Measurements from ENCODE around the gene ASIC4. TPM values are rescaled to one million over a fixed set of nuclear protein-coding genes. Genes with fewer than 3 reads are reported as not detected.

The ASIC4 gene
- polyA plus RNA-seq, 1 experiment: 0.09 TPM

- CTCF ChIA-PET: interaction anchor here (0.6 to 42.0 kb wide), 14 partner anchors 6 to 129 kb away, joined by 3 to 872 read pairs (median 5); partner anchors contain the start of genes ASIC4, CHPF, GMPPA and TMEM198
- peak; percentile 45 for DNase-seq (ENCODE audit: low read depth)
- no peak for TF ChIP-seq CTCF (IDR thresholded peaks at IDR 0.05; ENCODE audit: insufficient read depth, low read depth, low read length)
Measured at GRCh38 chr2:219522111-219523030, 8.1 kb downstream of the ASIC4 start.

GRCh38 chr2:219523031-219523671 lies 8.9 kb downstream of the ASIC4 start:
- CTCF ChIA-PET: interaction anchor here (0.7 to 42.0 kb wide), 5 partner anchors 5 to 120 kb away, joined by 3 to 872 read pairs (median 291); partner anchors contain the start of genes ASIC4, CHPF, GMPPA and TMEM198
- POLR2A ChIA-PET: no interaction called here
- H3K27me3 ChIP-seq (ENCODE audit: control insufficient read depth, insufficient read depth, low read length): peaks cover 2% of the 10 kb centered on the region
- TF ChIP-seq CTCF (IDR thresholded peaks at IDR 0.05; ENCODE audit: insufficient read depth, low read depth, low read length): no peak
- DNase-seq (ENCODE audit: low read depth): no peak
- H3K36me3 ChIP-seq (ENCODE audit: control insufficient read depth, insufficient read depth, low read length): no peaks in the 10 kb centered on the region
- no peak overlapping the region for H3K4me3 ChIP-seq (ENCODE audit: low read depth, low read length)

More at GRCh38 chr2:219522111-219523030, 8.1 kb downstream of the ASIC4 start:
- Histone ChIP-seq H3K27me3 (ENCODE audit: control insufficient read depth, insufficient read depth, low read length) (peaks cover 2% of the 10 kb centered on the region), H3K4me3 (ENCODE audit: low read depth, low read length) (peak overlapping the region; percentile 12; the same call in 1 of the 2 replicates), H3K36me3 (ENCODE audit: control insufficient read depth, insufficient read depth, low read length) (no peaks in the 10 kb centered on the region)
- POLR2A ChIA-PET: interaction anchor here (0.6 kb wide), 1 partner anchor 21 kb away, joined by 4 read pairs; the partner anchor contains the start of gene CHPF

- DNase-seq (ENCODE audit: low read depth): no peak
- Histone ChIP-seq H3K4me3 (ENCODE audit: low read depth, low read length) (no peak overlapping the region), H3K36me3 (ENCODE audit: control insufficient read depth, insufficient read depth, low read length) (no peaks in the 10 kb centered on the region), H3K27me3 (ENCODE audit: control insufficient read depth, insufficient read depth, low read length) (peaks cover 12% of the 10 kb centered on the region)
- ChIA-PET CTCF (interaction anchor here (1.9 to 42.0 kb wide), 4 partner anchors 4 to 121 kb away, joined by 6 to 872 read pairs (median 582); partner anchors contain the start of genes ASIC4, CHPF, GMPPA and TMEM198), POLR2A (no interaction called here)
- TF ChIP-seq CTCF (IDR thresholded peaks at IDR 0.05; ENCODE audit: insufficient read depth, low read depth, low read length): no peak
Measured at GRCh38 chr2:219524817-219525216, 10.5 kb downstream of the ASIC4 start.

GRCh38 chr2:219525533-219526232 lies 11.4 kb downstream of the ASIC4 start:
- no peaks in the 10 kb centered on the region for H3K36me3 ChIP-seq (ENCODE audit: control insufficient read depth, insufficient read depth, low read length)
- POLR2A ChIA-PET: interaction anchor here (0.6 kb wide), 1 partner anchor 107 kb away, joined by 3 read pairs; the partner anchor contains the start of gene DES
- DNase-seq (ENCODE audit: low read depth): no peak
- peaks cover 12% of the 10 kb centered on the region for H3K27me3 ChIP-seq (ENCODE audit: control insufficient read depth, insufficient read depth, low read length)
- CTCF ChIA-PET: interaction anchor here (1.9 to 42.0 kb wide), 4 partner anchors 3 to 122 kb away, joined by 6 to 872 read pairs (median 582); partner anchors contain the start of genes ASIC4, CHPF, GMPPA and TMEM198
- H3K4me3 ChIP-seq (ENCODE audit: low read depth, low read length): no peak overlapping the region
- no peak for TF ChIP-seq CTCF (IDR thresholded peaks at IDR 0.05; ENCODE audit: insufficient read depth, low read depth, low read length)

Data from BJ (cell line).